HEK293 (cell line): ENCODE data around the gene TUFM.

ENCODE experiments used
- CTCF ChIA-PET: fragments of 350-600 bp; formaldehyde crosslinking; extraction: SDS; loops from one replicate; lab custom pipeline; 2021; ENCODE audit warnings: antibody characterized with exemption; lab: Yijun Ruan, JAX
- POLR2A ChIA-PET: fragments of 300-600 bp; formaldehyde crosslinking; extraction: SDS; loops from one replicate; lab custom pipeline; 2020; ENCODE audit warnings: antibody characterized with exemption, inconsistent platforms; lab: Yijun Ruan, JAX
- H3K27ac ChIP-seq: fragments of 200-500 bp; sonication (Bioruptor generic); 2 replicates; pipeline ENCODE4 v1.5.1; 2014; ENCODE audit warnings: low read depth, low read length, control low read depth, inconsistent platforms; ENCODE audit errors: extremely low read depth
- H3K36me3 ChIP-seq, 2 experiments: fragments of 200-500 bp in 1 of 2; sonication (Bioruptor generic) in 1 of 2; 1 replicate in 1 of 2; 2 replicates in 1 of 2; pipeline ENCODE4 v1.5.1; 2014 to 2017; ENCODE audit warnings: inconsistent platforms in 2 of 2, low read length in 2 of 2; ENCODE audit not compliant: control insufficient read depth in 2 of 2, insufficient read depth in 1 of 2
- H3K4me1 ChIP-seq: fragments of 200-500 bp; sonication (Bioruptor generic); 2 replicates; pipeline ENCODE4 v1.5.1; 2014; ENCODE audit warnings: mild to moderate bottlenecking, low read length, inconsistent platforms; ENCODE audit not compliant: control insufficient read depth, insufficient read depth
- H3K4me3 ChIP-seq: 2 replicates; pipeline ENCODE4 v1.5.1; 2011; ENCODE audit warnings: low read depth, mild to moderate bottlenecking, control low read depth, low read length, moderate library complexity
- H3K9me3 ChIP-seq: fragments of 200-500 bp; sonication (Bioruptor generic); 2 replicates; pipeline ENCODE4 v1.5.1; 2014; ENCODE audit warnings: low read depth, low read length, inconsistent platforms; ENCODE audit not compliant: control insufficient read depth, insufficient read depth
- CTCF ChIP-seq: fragments of 450-650 bp; formaldehyde crosslinking; IDR thresholded peaks from 2 replicates; pipeline ENCODE4 v1.5.1; 2016; ENCODE audit warnings: missing biosample characterization, missing genetic modification characterization
- EGR2 ChIP-seq: fragments of 450-650 bp; formaldehyde crosslinking; IDR thresholded peaks from 2 replicates; pipeline ENCODE4 v1.5.1; 2016; ENCODE audit warnings: low read depth, missing biosample characterization, missing genetic modification characterization
- GLIS1 ChIP-seq: fragments of 450-650 bp; formaldehyde crosslinking; IDR thresholded peaks from 2 replicates; pipeline ENCODE4 v1.5.1; 2016; ENCODE audit warnings: missing biosample characterization, missing genetic modification characterization
- GLIS2 ChIP-seq: fragments of 450-650 bp; formaldehyde crosslinking; IDR thresholded peaks from 2 replicates; pipeline ENCODE4 v1.5.1; 2016; ENCODE audit warnings: missing biosample characterization, missing genetic modification characterization
- KLF1 ChIP-seq: fragments of 450-650 bp; formaldehyde crosslinking; IDR thresholded peaks from 2 replicates; pipeline ENCODE4 v1.5.1; 2016; ENCODE audit warnings: missing biosample characterization, missing genetic modification characterization
- PATZ1 ChIP-seq: fragments of 450-650 bp; formaldehyde crosslinking; IDR thresholded peaks from 2 replicates; pipeline ENCODE4 v1.5.1; 2016; ENCODE audit warnings: missing biosample characterization, missing genetic modification characterization
- PRDM1 ChIP-seq: fragments of 450-650 bp; formaldehyde crosslinking; IDR thresholded peaks from 2 replicates; pipeline ENCODE4; 2016; ENCODE audit warnings: missing biosample characterization, missing genetic modification characterization
- PRDM10 ChIP-seq: fragments of 450-650 bp; formaldehyde crosslinking; IDR thresholded peaks from 2 replicates; pipeline ENCODE4 v1.5.1; 2016; ENCODE audit warnings: missing biosample characterization, missing genetic modification characterization
- SCRT2 ChIP-seq: fragments of 450-650 bp; formaldehyde crosslinking; IDR thresholded peaks from 2 replicates; pipeline ENCODE4 v1.5.1; 2016; ENCODE audit warnings: missing biosample characterization, missing genetic modification characterization
- SP3 ChIP-seq: fragments of 450-650 bp; formaldehyde crosslinking; IDR thresholded peaks from 2 replicates; pipeline ENCODE4 v1.5.1; 2016; ENCODE audit warnings: missing biosample characterization, missing genetic modification characterization
- SP7 ChIP-seq: fragments of 450-650 bp; formaldehyde crosslinking; IDR thresholded peaks from 2 replicates; pipeline ENCODE4 v1.5.1; 2016; ENCODE audit warnings: missing biosample characterization, missing genetic modification characterization
- ZBTB17 ChIP-seq: fragments of 450-650 bp; formaldehyde crosslinking; IDR thresholded peaks from 2 replicates; pipeline ENCODE4 v1.5.1; 2016; ENCODE audit warnings: missing biosample characterization, missing genetic modification characterization
- ZFHX2 ChIP-seq: fragments of 450-650 bp; formaldehyde crosslinking; conservative IDR thresholded peaks from 2 replicates; pipeline ENCODE4 v1.5.1; 2016; ENCODE audit warnings: missing biosample characterization, missing genetic modification characterization
- ZIC2 ChIP-seq: fragments of 450-650 bp; formaldehyde crosslinking; IDR thresholded peaks from 2 replicates; pipeline ENCODE4 v1.5.1; 2016; ENCODE audit warnings: missing biosample characterization, missing genetic modification characterization
- ZNF138 ChIP-seq: fragments of 450-650 bp; formaldehyde crosslinking; IDR thresholded peaks from 2 replicates; pipeline ENCODE4 v1.5.1; 2016; ENCODE audit warnings: missing biosample characterization, missing genetic modification characterization, borderline replicate concordance
- ZNF311 ChIP-seq: fragments of 450-650 bp; formaldehyde crosslinking; IDR thresholded peaks from 2 replicates; pipeline ENCODE4 v1.5.1; 2017; ENCODE audit warnings: missing biosample characterization, missing genetic modification characterization, borderline replicate concordance
- ZNF426 ChIP-seq: fragments of 450-650 bp; formaldehyde crosslinking; IDR thresholded peaks from 2 replicates; pipeline ENCODE4 v1.5.1; 2017; ENCODE audit warnings: missing biosample characterization, missing genetic modification characterization, mild to moderate bottlenecking, inconsistent platforms, moderate library complexity
- ZNF580 ChIP-seq: fragments of 450-650 bp; formaldehyde crosslinking; IDR thresholded peaks from 2 replicates; pipeline ENCODE4 v1.5.1; 2016; ENCODE audit warnings: missing biosample characterization, missing genetic modification characterization
- ZSCAN30 ChIP-seq: fragments of 450-650 bp; IDR thresholded peaks from 2 replicates; pipeline ENCODE4 v1.5.1; 2018; ENCODE audit warnings: missing biosample characterization, mild to moderate bottlenecking, missing genetic modification characterization, moderate library complexity

Gene TUFM

GRCh38 chr16:28875134-28876018, 29.2 kb upstream of the TUFM start:
- Histone ChIP-seq H3K4me3 (no peak overlapping the region), H3K36me3 (peaks cover 8 to 40% of the 10 kb centered on the region in 2 experiments; a peak in 2 of 3 replicates), H3K9me3 (no peaks in the 10 kb centered on the region), H3K27ac (peak overlapping the region; percentile 49; the same call in 1 of the 2 replicates), H3K4me1 (peaks cover 11% of the 10 kb centered on the region)
- ChIA-PET CTCF (interaction anchor here (0.5 to 3.3 kb wide), 6 partner anchors 11 to 101 kb away, joined by 3 to 14 read pairs (median 6); partner anchors contain the start of gene SH2B1), POLR2A (interaction anchor here (0.5 to 2.5 kb wide), 2 partner anchors 11 to 53 kb away, joined by 3 to 13 read pairs; partner anchors contain the start of gene SH2B1)
- 0 out of 2 replicates have a peak, but pooled peaks have one; percentile 25 for TF ChIP-seq SCRT2 (tag by site-specific recombination)
- TF ChIP-seq KLF1 (tag by site-specific recombination), result peak; percentile 75
- no peak for TF ChIP-seq ZNF580 (tag by site-specific recombination)
- TF ChIP-seq ZBTB17 (tag by site-specific recombination), result no peak
- peak; percentile 29; the same call in 1 of the 2 replicates for TF ChIP-seq SP3
- peak; percentile 36; the same call in 1 of the 2 replicates for TF ChIP-seq CTCF
- TF ChIP-seq GLIS2 (tag by site-specific recombination), result peak; percentile 29; the same call in 1 of the 2 replicates
- TF ChIP-seq GLIS1, result peak; percentile 61
- TF ChIP-seq ZFHX2 (tag by site-specific recombination), result peak; percentile 53
- TF ChIP-seq PRDM10 (tag by site-specific recombination), result peak; percentile 59; the same call in 1 of the 2 replicates
- TF ChIP-seq ZNF311 (tag by site-specific recombination), result no peak
- peak; percentile 56 for TF ChIP-seq PATZ1 (tag by site-specific recombination)
- peak; percentile 65 for TF ChIP-seq ZIC2 (tag by site-specific recombination)
- peak; percentile 72; the same call in 1 of the 2 replicates for TF ChIP-seq EGR2 (tag by site-specific recombination)

GRCh38 chr16:28874406-28874805, 28.3 kb upstream of the TUFM start:
- peaks cover 11 to 49% of the 10 kb centered on the region in 2 experiments; a peak in 2 of 3 replicates for H3K36me3 ChIP-seq
- H3K27ac ChIP-seq, result no peak overlapping the region
- POLR2A ChIA-PET, result interaction anchor here (1.6 to 2.5 kb wide), 2 partner anchors 10 kb away, joined by 8 to 13 read pairs; partner anchors contain the start of gene SH2B1
- H3K4me3 ChIP-seq, result no peak overlapping the region
- CTCF ChIA-PET, result interaction anchor here (0.6 to 3.3 kb wide), 8 partner anchors 10 to 102 kb away, joined by 3 to 14 read pairs (median 4); partner anchors contain the start of gene SH2B1
- H3K9me3 ChIP-seq, result no peaks in the 10 kb centered on the region
- H3K4me1 ChIP-seq, result peaks cover 8% of the 10 kb centered on the region
- TF ChIP-seq SP7 (tag by site-specific recombination) (no peak), PRDM1 (no peak), ZSCAN30 (tag by site-specific recombination) (no peak), ZNF138 (no peak), ZNF426 (tag by site-specific recombination) (no peak)
